Stimulated activated CD4-positive, alpha-beta T cell treated with anti-CD3 and anti-CD28 coated beads, Interleukin-2, amount 100 ng/mL, for 4 hours (primary cell): ENCODE measurements around the gene CCDC15.
"Not testable (repeated sequence)": the region's sequence is repeated elsewhere in the genome, so short reads cannot be mapped to it uniquely, and the experiment has no call there.

Experiments
- DNase-seq: peaks from one replicate; pipeline ENCODE4 v3.0.0-alpha.2; 2020; ENCODE audit warnings: low read depth

The CCDC15 gene

GRCh38 chr11:124988063-124988462 is 34.1 kb downstream of the CCDC15 start:
- no peak for DNase-seq

- DNase-seq: no peak
Measured at GRCh38 chr11:125001079-125001778, 47.2 kb downstream of the CCDC15 start.

GRCh38 chr11:125001849-125002248 is 47.8 kb downstream of the CCDC15 start:
- no peak for DNase-seq

GRCh38 chr11:125005491-125005890 is 51.5 kb downstream of the CCDC15 start:
- DNase-seq: no peak

GRCh38 chr11:125016413-125016812 is 62.4 kb downstream of the CCDC15 start:
- no peak for DNase-seq

GRCh38 chr11:125020342-125020741 is 66.3 kb downstream of the CCDC15 start:
- no peak for DNase-seq

- no peak for DNase-seq
Measured at GRCh38 chr11:125022551-125022950, 68.5 kb downstream of the CCDC15 start.

GRCh38 chr11:125025968-125026367 is 72.0 kb downstream of the CCDC15 start:
- DNase-seq: no peak

- not testable (repeated sequence) for DNase-seq
Measured at GRCh38 chr11:125029431-125029830, 75.4 kb downstream of the CCDC15 start.

- DNase-seq: no peak
Measured at GRCh38 chr11:125036933-125037332, 82.9 kb downstream of the CCDC15 start.

GRCh38 chr11:125049164-125049792 is 95.3 kb downstream of the CCDC15 start:
- no peak for DNase-seq

GRCh38 chr11:125052047-125052446 is 98.0 kb downstream of the CCDC15 start:
- DNase-seq: no peak

- DNase-seq: no peak
Measured at GRCh38 chr11:125053167-125053566, 99.2 kb downstream of the CCDC15 start.

GRCh38 chr11:125055107-125055715 is 101.2 kb downstream of the CCDC15 start:
- no peak for DNase-seq

- not testable (repeated sequence) for DNase-seq
Measured at GRCh38 chr11:125056111-125056510, 102.1 kb downstream of the CCDC15 start.

GRCh38 chr11:125056931-125057692 is 103.1 kb downstream of the CCDC15 start:
- DNase-seq: no peak

- DNase-seq: no peak
Measured at GRCh38 chr11:125057693-125058016, 103.7 kb downstream of the CCDC15 start.

GRCh38 chr11:125061281-125061680 is 107.3 kb downstream of the CCDC15 start:
- DNase-seq: no peak

- no peak for DNase-seq
Measured at GRCh38 chr11:125062218-125062930, 108.4 kb downstream of the CCDC15 start.

GRCh38 chr11:125062931-125063428 is 109.0 kb downstream of the CCDC15 start, which contains the start of gene SLC37A2:
Gene SLC37A2 (plus strand): TSS chr11:125063305. CDS start chr11:125063368, 63 bp downstream.
- peak; percentile 29 for DNase-seq

- DNase-seq: no peak
Measured at GRCh38 chr11:125063429-125064043, 109.5 kb downstream of the CCDC15 start.
